Nephron (organoid): ENCODE measurements around the gene ATF7IP.

ENCODE experiments used
- H3K27ac Mint-ChIP-seq, 3 experiments: 2 replicates each; pipeline ENCODE4 v1.8.0; 2020; ENCODE audit warnings: mixed read lengths in 3 of 3, mild to moderate bottlenecking in 2 of 3, moderate library complexity in 1 of 3
- H3K27me3 Mint-ChIP-seq: 2 replicates; pipeline ENCODE4 v1.8.0; 2021; ENCODE audit warnings: low read depth, mild to moderate bottlenecking, moderate library complexity, mixed read lengths
- H3K36me3 Mint-ChIP-seq: 2 replicates; pipeline ENCODE4 v1.8.0; 2020; ENCODE audit warnings: low read depth, mixed read lengths
- H3K4me1 Mint-ChIP-seq: 2 replicates; pipeline ENCODE4 v1.8.0; 2020; ENCODE audit warnings: mixed read lengths
- H3K4me3 Mint-ChIP-seq, 3 experiments: 2 replicates each; pipeline ENCODE4 v1.8.0; 2020; ENCODE audit warnings: mild to moderate bottlenecking in 3 of 3, mixed read lengths in 3 of 3, moderate library complexity in 2 of 3
- H3K9me3 Mint-ChIP-seq: 2 replicates; pipeline ENCODE4 v1.8.0; 2020; ENCODE audit warnings: mixed read lengths
- TF ChIP-seq, protein P1 (sequence below), 3 experiments: fragments of 200-600 bp; sonication (generic); IDR thresholded peaks; one replicate each; pipeline ENCODE4 v1.5.0; 2021; ENCODE audit warnings: antibody characterized with exemption in 3 of 3; ENCODE audit not compliant: unreplicated experiment in 3 of 3

Gene ATF7IP

DNA sequence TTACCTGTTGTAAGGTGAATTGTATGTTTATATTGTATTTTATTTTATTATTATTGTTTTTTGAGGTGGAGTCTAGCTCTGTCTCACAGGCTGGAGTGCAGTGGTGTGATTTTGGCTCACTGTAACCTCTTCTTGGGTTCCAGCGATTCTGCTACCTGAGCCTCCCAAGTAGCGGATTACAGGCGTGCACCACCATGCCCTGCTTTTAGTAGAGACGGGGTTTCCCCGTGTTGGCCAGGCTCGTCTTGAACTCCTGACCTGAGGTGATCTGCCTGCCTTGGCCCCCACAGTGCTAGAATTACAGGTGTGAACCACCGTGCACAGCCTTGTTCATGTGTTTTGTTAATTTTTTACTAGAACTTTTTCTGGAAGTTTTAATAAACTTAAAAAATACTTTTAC, 3.8 kb downstream of the ATF7IP start:
- peak overlapping the region in 2 of 3 experiments; percentile 63 to 70 for H3K4me3 Mint-ChIP-seq
- no peak overlapping the region for H3K27ac Mint-ChIP-seq
- no peaks in the 10 kb centered on the region for H3K27me3 Mint-ChIP-seq
- H3K9me3 Mint-ChIP-seq, result peaks cover 24% of the 10 kb centered on the region
- peaks cover 59% of the 10 kb centered on the region for H3K36me3 Mint-ChIP-seq
- H3K4me1 Mint-ChIP-seq, result peaks cover 17% of the 10 kb centered on the region
- TF ChIP-seq, protein P1, sequence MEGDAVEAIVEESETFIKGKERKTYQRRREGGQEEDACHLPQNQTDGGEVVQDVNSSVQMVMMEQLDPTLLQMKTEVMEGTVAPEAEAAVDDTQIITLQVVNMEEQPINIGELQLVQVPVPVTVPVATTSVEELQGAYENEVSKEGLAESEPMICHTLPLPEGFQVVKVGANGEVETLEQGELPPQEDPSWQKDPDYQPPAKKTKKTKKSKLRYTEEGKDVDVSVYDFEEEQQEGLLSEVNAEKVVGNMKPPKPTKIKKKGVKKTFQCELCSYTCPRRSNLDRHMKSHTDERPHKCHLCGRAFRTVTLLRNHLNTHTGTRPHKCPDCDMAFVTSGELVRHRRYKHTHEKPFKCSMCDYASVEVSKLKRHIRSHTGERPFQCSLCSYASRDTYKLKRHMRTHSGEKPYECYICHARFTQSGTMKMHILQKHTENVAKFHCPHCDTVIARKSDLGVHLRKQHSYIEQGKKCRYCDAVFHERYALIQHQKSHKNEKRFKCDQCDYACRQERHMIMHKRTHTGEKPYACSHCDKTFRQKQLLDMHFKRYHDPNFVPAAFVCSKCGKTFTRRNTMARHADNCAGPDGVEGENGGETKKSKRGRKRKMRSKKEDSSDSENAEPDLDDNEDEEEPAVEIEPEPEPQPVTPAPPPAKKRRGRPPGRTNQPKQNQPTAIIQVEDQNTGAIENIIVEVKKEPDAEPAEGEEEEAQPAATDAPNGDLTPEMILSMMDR (IDR thresholded peaks at IDR 0.05; ENCODE audit: unreplicated experiment in 3 of 3), result no peak

DNA sequence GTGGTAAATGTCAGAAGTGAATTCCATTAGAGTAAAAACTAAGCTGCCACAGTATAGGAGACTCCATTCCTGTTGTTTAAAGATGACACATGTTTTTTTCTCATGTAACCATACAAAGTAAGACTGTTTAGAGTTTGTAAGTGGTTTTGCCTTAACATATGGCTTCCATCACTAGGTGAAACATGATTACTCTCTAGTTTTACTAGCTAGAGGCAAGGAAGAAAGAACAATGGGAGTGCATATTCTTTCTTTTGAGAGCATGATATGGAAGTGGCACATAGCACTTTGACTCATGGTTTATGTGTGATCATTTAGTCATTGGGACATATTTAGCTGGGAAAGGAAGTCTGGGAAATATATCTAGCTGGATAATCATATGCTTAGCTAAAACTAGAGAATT, 7.7 kb downstream of the ATF7IP start:
- TF ChIP-seq, protein P1 (IDR thresholded peaks at IDR 0.05; ENCODE audit: unreplicated experiment in 3 of 3), result no peak
- peak overlapping the region in 1 of 3 experiments; percentile 9 for H3K4me3 Mint-ChIP-seq
- H3K36me3 Mint-ChIP-seq, result peaks cover 73% of the 10 kb centered on the region
- H3K9me3 Mint-ChIP-seq, result peaks cover 30% of the 10 kb centered on the region
- H3K27me3 Mint-ChIP-seq, result no peaks in the 10 kb centered on the region
- peak overlapping the region; percentile 14 to 81 (median 69) for H3K27ac Mint-ChIP-seq
- peaks cover 5% of the 10 kb centered on the region for H3K4me1 Mint-ChIP-seq

DNA sequence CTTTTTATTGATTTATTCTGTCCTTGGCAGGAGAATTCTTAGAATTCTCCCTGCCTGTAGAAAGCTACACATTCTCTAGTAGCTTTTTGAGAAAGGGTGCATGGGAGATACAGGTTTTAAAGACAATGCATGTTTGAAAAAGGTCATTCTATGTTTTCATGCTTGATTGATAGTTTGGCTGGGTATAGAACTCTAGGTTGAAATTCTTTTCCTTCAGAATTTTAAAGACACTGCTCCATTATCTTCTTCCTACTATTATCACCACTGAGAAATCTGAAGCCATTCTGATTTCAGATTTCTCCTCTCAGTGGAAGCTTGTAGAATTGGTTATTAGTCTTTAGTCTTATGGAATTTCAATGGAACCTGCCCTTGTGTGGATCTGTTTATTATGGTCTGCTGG, 14.0 kb downstream of the ATF7IP start:
- TF ChIP-seq, protein P1 (IDR thresholded peaks at IDR 0.05; ENCODE audit: unreplicated experiment in 3 of 3), result no peak
- H3K27ac Mint-ChIP-seq, result no peak overlapping the region

DNA sequence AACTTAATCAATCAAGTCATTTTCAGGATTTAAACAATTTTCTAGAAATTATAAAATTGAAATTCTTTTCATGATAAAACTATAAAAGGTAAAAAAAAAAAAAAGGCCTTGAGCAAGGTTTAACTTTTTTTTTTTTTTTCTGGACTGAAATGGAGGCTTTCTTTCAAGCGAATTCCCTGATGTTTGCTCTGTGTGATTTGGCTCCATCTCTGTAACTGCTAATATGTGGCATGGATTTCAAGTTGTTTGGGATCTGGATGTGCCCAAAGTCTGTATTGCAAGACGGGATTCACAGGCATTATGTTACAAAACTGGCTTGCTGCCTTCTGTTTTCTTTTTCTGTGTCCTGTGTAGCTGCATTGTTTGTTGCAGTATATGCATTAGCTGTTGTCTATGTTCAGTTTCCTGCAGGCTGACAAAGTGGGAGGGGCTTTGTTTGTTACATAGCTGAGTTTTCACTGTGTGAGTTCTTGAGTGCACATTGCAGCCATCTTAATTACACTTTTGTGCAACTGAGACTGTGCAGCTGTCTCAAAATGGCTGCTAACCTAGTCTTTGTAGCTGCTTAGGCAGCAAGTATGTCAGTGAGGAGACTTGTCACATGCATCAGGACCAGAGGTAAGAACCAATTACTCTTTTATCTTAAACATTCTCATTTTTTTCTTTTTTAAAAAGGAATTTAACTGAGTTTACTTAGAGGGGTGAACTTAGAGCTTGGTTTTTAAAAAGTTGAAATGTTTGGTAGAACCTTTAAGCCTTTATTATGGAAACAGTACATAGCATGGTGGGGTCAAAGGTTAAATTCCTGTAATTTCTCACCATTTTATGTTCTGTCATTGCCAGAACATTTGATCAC, 19.5 kb downstream of the ATF7IP start:
- H3K4me3 Mint-ChIP-seq, result peak overlapping the region; percentile 69 to 71 (median 69)
- H3K9me3 Mint-ChIP-seq, result peaks cover 43% of the 10 kb centered on the region
- no peaks in the 10 kb centered on the region for H3K27me3 Mint-ChIP-seq
- TF ChIP-seq, protein P1 (IDR thresholded peaks at IDR 0.05; ENCODE audit: unreplicated experiment in 3 of 3), result no peak
- peak overlapping the region; percentile 91 to 99 (median 97) for H3K27ac Mint-ChIP-seq
- H3K4me1 Mint-ChIP-seq, result peaks cover 11% of the 10 kb centered on the region
- H3K36me3 Mint-ChIP-seq, result peaks cover 79% of the 10 kb centered on the region

More for the DNA sequence above, 14.0 kb downstream of the ATF7IP start:
- no peaks in the 10 kb centered on the region for H3K27me3 Mint-ChIP-seq
- peaks cover 87% of the 10 kb centered on the region for H3K36me3 Mint-ChIP-seq
- peaks cover 53% of the 10 kb centered on the region for H3K9me3 Mint-ChIP-seq
- H3K4me1 Mint-ChIP-seq, result peaks cover 6% of the 10 kb centered on the region
- no peak overlapping the region for H3K4me3 Mint-ChIP-seq

DNA sequence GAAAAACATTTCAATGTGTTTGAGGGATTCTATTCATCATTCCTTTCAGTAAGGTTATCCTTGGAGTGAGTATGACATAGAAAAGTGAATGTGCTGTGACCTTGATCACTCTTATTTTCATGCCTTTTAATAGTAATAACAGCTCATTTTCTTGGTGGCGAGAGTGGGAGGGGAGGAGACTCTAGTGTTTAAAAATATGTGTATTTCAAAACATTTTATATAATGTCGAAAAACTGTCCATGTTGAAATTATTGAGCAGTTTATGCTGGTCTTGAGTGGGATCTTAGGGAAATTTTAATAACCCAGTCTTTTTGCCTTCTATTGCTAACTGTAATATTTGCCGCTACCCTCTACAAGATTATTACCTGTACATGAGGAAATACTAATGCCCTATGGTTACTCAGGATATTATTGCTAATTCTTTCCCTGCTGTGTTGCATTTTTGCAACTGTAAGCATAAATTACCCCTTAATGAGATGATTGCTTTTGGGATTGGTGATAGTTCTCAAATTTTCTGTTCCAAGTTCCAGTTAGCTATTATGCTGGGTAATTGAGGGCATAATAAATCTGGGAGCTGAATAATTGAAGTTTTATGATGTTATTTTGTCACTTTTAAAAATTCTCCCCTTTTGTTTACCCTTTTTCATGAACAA, 21.9 kb downstream of the ATF7IP start:
- peaks cover 32% of the 10 kb centered on the region for H3K9me3 Mint-ChIP-seq
- H3K36me3 Mint-ChIP-seq, result peaks cover 77% of the 10 kb centered on the region
- TF ChIP-seq, protein P1 (IDR thresholded peaks at IDR 0.05; ENCODE audit: unreplicated experiment in 3 of 3), result no peak
- peaks cover 11% of the 10 kb centered on the region for H3K4me1 Mint-ChIP-seq
- no peak overlapping the region for H3K4me3 Mint-ChIP-seq
- peak overlapping the region in 1 of 3 experiments; percentile 27 for H3K27ac Mint-ChIP-seq
- H3K27me3 Mint-ChIP-seq, result no peaks in the 10 kb centered on the region
